Astrocyte of the cerebellum (primary cell): ENCODE data around the gene USP48.
"Not testable (repeated sequence)": the region's sequence is repeated elsewhere in the genome, so short reads cannot be mapped to it uniquely, and the experiment has no call there.

Experiments
- DNase-seq: peaks from one replicate; pipeline ENCODE4 v3.0.0-alpha.2; 2011; ENCODE audit warnings: low read depth
- H3K4me3 ChIP-seq: 2 replicates; pipeline ENCODE4 v1.5.1; 2011; ENCODE audit warnings: mild to moderate bottlenecking, low read depth, low read length, moderate library complexity
- CTCF ChIP-seq: IDR thresholded peaks from 2 replicates; pipeline ENCODE4 v1.5.1; 2012; ENCODE audit warnings: low read length, low read depth, moderate library complexity, mild to moderate bottlenecking; ENCODE audit errors: missing control alignments
- in situ Hi-C: cut with HindIII; loops from 2 replicates; pipeline ENCODE4 v1.10.0; 2017; ENCODE audit warnings: low sequenced_read_pairs

Gene USP48

GRCh38 chr1:21794656-21795055 is 11.7 kb upstream of the USP48 start:
- H3K4me3 ChIP-seq = no peak overlapping the region
- in situ Hi-C loops = no loop called here
- TF ChIP-seq CTCF = no peak
- no peak for DNase-seq

- DNase-seq = no peak
- TF ChIP-seq CTCF = no peak
- no peak overlapping the region for H3K4me3 ChIP-seq
- in situ Hi-C loops = no loop called here
These were observed 10.2 kb upstream of the USP48 start for GRCh38 chr1:21793104-21793503.

- in situ Hi-C loops = no loop called here
- no peak overlapping the region for H3K4me3 ChIP-seq
- DNase-seq = no peak
- TF ChIP-seq CTCF = no peak
These were observed 3.7 kb upstream of the USP48 start for GRCh38 chr1:21786640-21787039.

- in situ Hi-C loops, H3K4me3 ChIP-seq, DNase-seq: not testable (repeated sequence)
These were observed 2.8 kb upstream of the USP48 start for GRCh38 chr1:21785764-21786163.

GRCh38 chr1:21783679-21784603 is 992 bp upstream of the USP48 start:
- peak overlapping the region; percentile 52 for H3K4me3 ChIP-seq
- peak; percentile 48 for DNase-seq
- TF ChIP-seq CTCF = no peak
- in situ Hi-C loops = loop anchor here (5.0 kb wide), 1 partner anchor 68 kb away; no protein-coding TSS in a partner anchor

- peak; percentile 44 for TF ChIP-seq CTCF
- DNase-seq = peak; percentile 38
- peak overlapping the region; percentile 52 for H3K4me3 ChIP-seq
- in situ Hi-C loops = loop anchor here (5.0 kb wide), 1 partner anchor 70 kb away; no protein-coding TSS in a partner anchor
These were observed 541 bp downstream of the USP48 start for GRCh38 chr1:21782349-21782867.

- peak; percentile 31 for DNase-seq
- in situ Hi-C loops = loop anchor here (5.0 kb wide), 1 partner anchor 70 kb away; no protein-coding TSS in a partner anchor
- peak overlapping the region; percentile 52 for H3K4me3 ChIP-seq
- TF ChIP-seq CTCF = no peak
These were observed 1.1 kb downstream of the USP48 start for GRCh38 chr1:21781815-21782348.
